H1 (cell line): Measurements from ENCODE around the gene ZBTB20. TPM values are rescaled to one million over a fixed set of nuclear protein-coding genes. Genes with fewer than 3 reads are reported as not detected.

Experiments
- SIX5 ChIP-seq: IDR thresholded peaks from 2 replicates; pipeline ENCODE4 v1.6.1; 2011; ENCODE audit warnings: mild to moderate bottlenecking, low read depth, low read length
- polyA plus RNA-seq, 7 experiments: library from polyadenylated mRNA; depleted of rRNA in 3 of 7; stranded (reverse) in 5 of 7; unstranded in 2 of 7; fragments of >200 nt in 5 of 7; fragments of 200-250 nt in 2 of 7; gene quantifications; 1 replicate in 5 of 7; 2 replicates in 1 of 7; 4 replicates in 1 of 7; pipeline versions ENCODE4 v1.2.1 to v1.2.3, GENCODE V29; 2011 to 2013; ENCODE audit warnings: missing spikeins in 2 of 7, mixed read lengths in 2 of 7
- total RNA-seq: library from RNA; stranded (reverse); fragmentation: NEBNext Ultra II Directional; extraction: Animal tissue kit (Norgen Biotek cat#: 25700); gene quantifications from 2 replicates; pipeline ENCODE4 v1.2.1, GENCODE V29; 2021
- TF ChIP-seq, protein P1 (sequence below), 3 experiments: IDR thresholded peaks; 1 replicate in 2 of 3; 2 replicates in 1 of 3; pipeline versions ENCODE4 v1.5.1 to v1.6.1; 2011; ENCODE audit warnings: low read length in 3 of 3, mild to moderate bottlenecking in 3 of 3, inconsistent platforms in 2 of 3, low read depth in 1 of 3, moderate library complexity in 1 of 3; ENCODE audit not compliant: insufficient read depth in 1 of 3; ENCODE audit errors: control extremely low read depth in 1 of 3

Gene ZBTB20
- total and polyA plus RNA-seq, 2 of the 8 experiments (the other 6 are each of a cell fraction or from before 2014, with no cell fraction given) = 0.35 to 1.3 TPM

DNA sequence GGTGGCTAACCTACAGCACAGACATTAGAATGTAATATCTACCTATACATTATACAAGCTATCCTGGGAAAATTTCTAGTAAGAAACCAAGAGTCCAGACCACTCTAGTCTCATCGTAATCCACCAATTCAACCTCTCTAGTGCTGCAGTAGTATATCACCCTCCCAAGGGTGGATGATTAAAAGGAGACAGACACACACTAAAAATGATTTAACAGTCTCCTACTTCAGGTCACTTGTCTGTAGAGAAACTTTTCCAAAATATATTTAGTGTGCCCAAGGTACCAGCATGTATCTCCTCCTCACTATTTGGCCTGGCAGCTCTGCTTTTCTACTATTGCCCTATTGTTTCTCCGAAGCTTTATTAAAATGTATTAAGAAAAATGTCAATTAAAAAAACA is 45.0 kb downstream of the ZBTB20 start (continued):
- TF ChIP-seq, protein P1, sequence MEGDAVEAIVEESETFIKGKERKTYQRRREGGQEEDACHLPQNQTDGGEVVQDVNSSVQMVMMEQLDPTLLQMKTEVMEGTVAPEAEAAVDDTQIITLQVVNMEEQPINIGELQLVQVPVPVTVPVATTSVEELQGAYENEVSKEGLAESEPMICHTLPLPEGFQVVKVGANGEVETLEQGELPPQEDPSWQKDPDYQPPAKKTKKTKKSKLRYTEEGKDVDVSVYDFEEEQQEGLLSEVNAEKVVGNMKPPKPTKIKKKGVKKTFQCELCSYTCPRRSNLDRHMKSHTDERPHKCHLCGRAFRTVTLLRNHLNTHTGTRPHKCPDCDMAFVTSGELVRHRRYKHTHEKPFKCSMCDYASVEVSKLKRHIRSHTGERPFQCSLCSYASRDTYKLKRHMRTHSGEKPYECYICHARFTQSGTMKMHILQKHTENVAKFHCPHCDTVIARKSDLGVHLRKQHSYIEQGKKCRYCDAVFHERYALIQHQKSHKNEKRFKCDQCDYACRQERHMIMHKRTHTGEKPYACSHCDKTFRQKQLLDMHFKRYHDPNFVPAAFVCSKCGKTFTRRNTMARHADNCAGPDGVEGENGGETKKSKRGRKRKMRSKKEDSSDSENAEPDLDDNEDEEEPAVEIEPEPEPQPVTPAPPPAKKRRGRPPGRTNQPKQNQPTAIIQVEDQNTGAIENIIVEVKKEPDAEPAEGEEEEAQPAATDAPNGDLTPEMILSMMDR (IDR thresholded peaks at IDR 0.05; ENCODE audit: control extremely low read depth in 1 of 3, insufficient read depth in 1 of 3, low read depth in 1 of 3, low read length in 3 of 3) = no peak
- TF ChIP-seq SIX5 = no peak
